Stomach (tissue), 9 donors: Measurements from ENCODE around the gene BCAN. TPM values are rescaled to one million over a fixed set of nuclear protein-coding genes. Genes with fewer than 3 reads are reported as not detected.
A peak's percentile ranks its signal among the peaks of the same experiment; 100 is the strongest.

Source experiments
- DNase-seq, 2 donors: peaks; one replicate each; pipeline versions ENCODE4 v3.0.0 to v3.0.0-alpha.2; 2013 to 2019
- H3K27ac ChIP-seq, 5 donors: fragments of 200-600 bp in 4 of 5; sonication (generic) in 4 of 5; one replicate each; pipeline ENCODE4 v1.5.1; 2013 to 2019; ENCODE audit warnings: mild to moderate bottlenecking in 1 of 5, moderate library complexity in 1 of 5
- H3K27me3 ChIP-seq, 3 donors: fragments of 200-600 bp; sonication (generic); one replicate each; pipeline ENCODE4 v1.5.1; 2017 to 2019; ENCODE audit warnings: mixed run types in 1 of 3
- H3K36me3 ChIP-seq, 4 donors: fragments of 200-600 bp; sonication (generic); 1 replicate in 3 of 4; 2 replicates in 1 of 4; pipeline ENCODE4 v1.5.1; 2016 to 2019
- H3K4me1 ChIP-seq, 4 donors: fragments of 200-600 bp; sonication (generic); one replicate each; pipeline ENCODE4 v1.5.1; 2016 to 2019
- H3K4me3 ChIP-seq, 4 donors: fragments of 200-600 bp; sonication (generic) in 3 of 4; one replicate each; pipeline ENCODE4 v1.5.1; 2016 to 2019; ENCODE audit warnings: mild to moderate bottlenecking in 1 of 4
- H3K9me3 ChIP-seq, 4 donors: fragments of 200-600 bp; sonication (generic); one replicate each; pipeline ENCODE4 v1.5.1; 2016 to 2019
- EP300 ChIP-seq: sonication (generic); formaldehyde crosslinking; IDR thresholded peaks from one replicate; pipeline ENCODE4 v1.6.1; 2017; ENCODE audit warnings: antibody characterized with exemption
- POLR2A ChIP-seq, 4 donors: fragments of 450-650 bp; IDR thresholded peaks; one replicate each; pipeline ENCODE4 v1.6.1; 2016; ENCODE audit warnings: antibody characterized with exemption in 4 of 4, control low read depth in 2 of 4, mild to moderate bottlenecking in 1 of 4, moderate library complexity in 1 of 4
- POLR2AphosphoS5 ChIP-seq, 3 donors: sonication (generic); formaldehyde crosslinking; IDR thresholded peaks; one replicate each; pipeline ENCODE4 v1.6.1; 2016; ENCODE audit warnings: antibody characterized with exemption in 3 of 3
- WGBS, 5 donors: extraction: QIAGEN DNeasy Blood & Tissue Kit in 3 of 5; methylation state at CpG; one replicate each; pipeline versions ENCODE4 v1.1.5 to v1.1.7; 2013 to 2018; 5-methylcytosine and 5-hydroxymethylcytosine counted together
- intact Hi-C: fragments of 100-400 bp; cut with DNase I; formaldehyde crosslinking; loops from one replicate; pipeline ENCODE4 v1.15.1; 2023; ENCODE audit warnings: low total_unique reads
- polyA plus RNA-seq, 3 donors: library from polyadenylated mRNA; stranded (reverse); fragments of 200-250 nt; gene quantifications; one replicate each; pipeline ENCODE4 v1.2.3, GENCODE V29; 2013
- total RNA-seq, 5 donors: library from RNA; depleted of rRNA; stranded (reverse); fragments of >200 nt; gene quantifications; one replicate each; pipeline versions ENCODE4 v1.1.0 to v1.2.3, GENCODE V29; 2014 to 2016
- TF ChIP-seq, protein P1 (sequence below), 7 experiments: fragments of 450-650 bp in 4 of 7; fragments of 200-600 bp in 3 of 7; sonication (generic) in 3 of 7; IDR thresholded peaks; one replicate each; pipeline ENCODE4 v1.5.1; 2016 to 2019; ENCODE audit warnings: antibody characterized with exemption in 7 of 7, control low read depth in 2 of 7, mild to moderate bottlenecking in 1 of 7
- donor health status: healthy with polysubstance abuse.
- donor health status: Bipolar disorder and iron deficiency.
- donor health status: healthy.

The BCAN gene
- total and polyA plus RNA-seq, 8 donors = 0.05 to 39.7 (median 5.7) TPM; not detected in 5

DNA sequence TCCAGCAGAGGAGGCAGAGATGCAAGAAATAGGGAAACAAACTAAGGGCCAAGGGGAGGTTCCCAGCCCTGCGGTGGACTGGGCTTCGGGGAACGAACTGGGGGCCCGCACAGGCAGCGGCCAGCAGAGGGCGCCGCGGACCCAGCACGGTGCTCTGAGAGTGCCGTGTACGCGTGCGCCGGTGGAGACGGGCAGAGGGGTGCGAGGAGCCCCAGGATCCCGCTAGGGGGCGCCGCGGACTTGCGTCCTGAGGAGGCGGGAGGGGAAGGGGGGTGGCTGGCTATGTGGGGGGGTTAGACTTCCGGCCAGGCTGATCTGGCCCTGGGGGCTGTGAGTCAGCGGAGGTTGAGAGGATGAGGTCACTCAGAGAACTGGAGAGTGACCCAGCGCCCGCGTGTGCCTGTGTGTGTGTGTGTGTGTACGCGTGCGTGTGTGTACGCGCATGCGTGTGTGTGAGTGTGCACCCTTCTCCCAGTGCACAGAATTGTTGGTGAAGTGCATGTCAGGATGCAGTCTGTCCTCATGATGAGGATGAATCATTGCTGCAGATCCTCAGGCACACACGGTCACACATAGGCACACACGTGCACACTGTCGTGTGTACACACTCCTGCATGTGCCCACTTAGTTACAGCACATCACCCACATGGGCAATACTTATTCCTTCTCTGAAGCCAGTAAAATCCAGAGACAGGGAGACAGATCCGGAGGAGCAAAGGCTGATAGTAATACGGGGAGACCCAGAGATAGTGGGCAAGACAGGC lies 18.3 kb downstream of the BCAN start:
- no peaks in the 10 kb centered on the region for H3K36me3 ChIP-seq
- intact Hi-C loops = no loop called here
- no peaks in the 10 kb centered on the region for H3K9me3 ChIP-seq
- TF ChIP-seq, protein P1, sequence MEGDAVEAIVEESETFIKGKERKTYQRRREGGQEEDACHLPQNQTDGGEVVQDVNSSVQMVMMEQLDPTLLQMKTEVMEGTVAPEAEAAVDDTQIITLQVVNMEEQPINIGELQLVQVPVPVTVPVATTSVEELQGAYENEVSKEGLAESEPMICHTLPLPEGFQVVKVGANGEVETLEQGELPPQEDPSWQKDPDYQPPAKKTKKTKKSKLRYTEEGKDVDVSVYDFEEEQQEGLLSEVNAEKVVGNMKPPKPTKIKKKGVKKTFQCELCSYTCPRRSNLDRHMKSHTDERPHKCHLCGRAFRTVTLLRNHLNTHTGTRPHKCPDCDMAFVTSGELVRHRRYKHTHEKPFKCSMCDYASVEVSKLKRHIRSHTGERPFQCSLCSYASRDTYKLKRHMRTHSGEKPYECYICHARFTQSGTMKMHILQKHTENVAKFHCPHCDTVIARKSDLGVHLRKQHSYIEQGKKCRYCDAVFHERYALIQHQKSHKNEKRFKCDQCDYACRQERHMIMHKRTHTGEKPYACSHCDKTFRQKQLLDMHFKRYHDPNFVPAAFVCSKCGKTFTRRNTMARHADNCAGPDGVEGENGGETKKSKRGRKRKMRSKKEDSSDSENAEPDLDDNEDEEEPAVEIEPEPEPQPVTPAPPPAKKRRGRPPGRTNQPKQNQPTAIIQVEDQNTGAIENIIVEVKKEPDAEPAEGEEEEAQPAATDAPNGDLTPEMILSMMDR (IDR thresholded peaks at IDR 0.05) = peak in 6 of 7 experiments; percentile 47 to 100 (median 96)
- TF ChIP-seq POLR2A (IDR thresholded peaks at IDR 0.05) (no peak), EP300 (no peak), POLR2AphosphoS5 (IDR thresholded peaks at IDR 0.05) (peak in 1 of 3 donors; percentile 51)
- H3K27ac ChIP-seq = peak overlapping the region; percentile 61 to 88 (median 82)
- H3K27me3 ChIP-seq = peaks cover 0 to 40% (median 16%) of the 10 kb centered on the region in 3 donors
- peak; percentile 92 to 98 for DNase-seq
- peaks cover 61 to 90% (median 84%) of the 10 kb centered on the region in 4 donors for H3K4me1 ChIP-seq
- WGBS, 5 donors = 8 to 15% (median 13%) methylated on average over 35 to 38 of the region's 38 CpGs
- peak overlapping the region; percentile 10 to 38 (median 21) for H3K4me3 ChIP-seq

DNA sequence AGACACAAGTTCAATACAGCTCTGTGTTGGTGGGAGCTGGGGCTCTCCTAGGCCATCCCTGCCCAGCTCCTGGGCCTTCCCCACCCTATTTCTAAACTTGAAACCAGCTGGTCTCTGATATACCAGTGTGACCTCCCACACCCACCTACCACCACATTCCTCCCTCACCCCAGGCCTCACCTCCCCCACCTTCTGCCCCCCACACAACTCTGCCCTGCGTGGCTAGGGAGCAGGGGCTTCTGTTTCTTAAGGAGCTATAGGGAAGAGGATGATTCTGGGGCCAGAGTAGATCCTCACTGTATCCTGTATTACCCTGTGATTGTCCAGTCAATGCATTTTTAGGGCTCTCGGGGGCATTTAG lies 18.8 kb downstream of the BCAN start:
- H3K27me3 ChIP-seq = peaks cover 0 to 35% (median 16%) of the 10 kb centered on the region in 3 donors
- H3K27ac ChIP-seq = peak overlapping the region; percentile 61 to 88 (median 82)
- no peaks in the 10 kb centered on the region for H3K36me3 ChIP-seq
- 50 to 73% (median 57%) methylated on average over 2 of the region's 2 CpGs for WGBS, 5 donors
- intact Hi-C loops = no loop called here
- TF ChIP-seq EP300 (no peak), POLR2A (IDR thresholded peaks at IDR 0.05) (no peak), POLR2AphosphoS5 (IDR thresholded peaks at IDR 0.05) (no peak)
- TF ChIP-seq, protein P1 (IDR thresholded peaks at IDR 0.05) = no peak
- H3K9me3 ChIP-seq = no peaks in the 10 kb centered on the region
- H3K4me1 ChIP-seq = peaks cover 65 to 95% (median 87%) of the 10 kb centered on the region in 4 donors
- peak in 1 of 2 donors; percentile 26 for DNase-seq
- peak overlapping the region; percentile 17 to 38 (median 26) for H3K4me3 ChIP-seq

DNA sequence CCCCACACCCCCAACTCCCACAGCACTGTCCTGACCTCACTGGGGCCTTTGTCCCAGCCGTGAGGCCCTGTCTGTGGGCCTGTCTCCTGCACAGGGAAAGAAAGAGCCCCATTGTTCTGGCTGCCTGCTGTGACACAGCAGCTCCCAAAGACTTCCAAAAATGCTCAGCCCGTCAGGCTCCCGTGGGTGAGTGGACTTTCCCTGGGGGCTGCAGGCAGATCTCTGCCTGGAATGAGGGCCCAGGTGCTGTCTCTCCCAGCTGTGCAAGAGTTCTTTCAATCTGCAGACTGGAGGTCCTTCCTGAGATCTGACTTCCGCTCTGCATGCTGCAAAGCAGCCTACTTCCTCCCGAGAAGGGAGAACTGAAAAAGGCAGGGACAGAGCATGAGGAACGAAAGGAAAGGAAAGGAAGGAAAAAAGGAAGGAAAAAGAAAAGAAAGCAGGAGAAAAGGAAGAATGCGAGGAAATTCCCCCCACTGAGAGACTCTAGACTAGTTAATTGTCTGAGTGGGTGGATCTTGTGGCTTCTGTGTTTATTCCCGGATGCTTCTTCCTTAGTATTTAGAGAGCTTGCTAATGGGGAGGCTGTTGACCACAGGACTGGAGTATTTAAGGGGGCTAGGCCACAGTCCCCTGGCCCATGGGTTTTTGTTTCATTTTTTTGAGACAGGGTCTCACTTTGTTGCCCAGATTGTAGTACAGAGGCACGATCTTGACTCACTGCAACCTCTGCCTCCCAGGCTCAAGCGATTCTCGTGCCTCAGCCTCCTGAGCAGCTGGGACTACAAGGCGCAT lies 20.3 kb downstream of the BCAN start:
- H3K9me3 ChIP-seq = no peaks in the 10 kb centered on the region
- peak overlapping the region; percentile 25 to 88 (median 82) for H3K27ac ChIP-seq
- H3K36me3 ChIP-seq = no peaks in the 10 kb centered on the region
- peaks cover 59 to 92% (median 80%) of the 10 kb centered on the region in 4 donors for H3K4me1 ChIP-seq
- intact Hi-C loops = no loop called here
- no peak overlapping the region for H3K4me3 ChIP-seq
- DNase-seq = peak in 1 of 2 donors; percentile 52
- WGBS, 5 donors = 47 to 74% (median 64%) methylated on average over 12 of the region's 12 CpGs
- TF ChIP-seq POLR2A (IDR thresholded peaks at IDR 0.05) = no peak
- H3K27me3 ChIP-seq = peaks cover 0 to 20% (median 5%) of the 10 kb centered on the region in 3 donors

DNA sequence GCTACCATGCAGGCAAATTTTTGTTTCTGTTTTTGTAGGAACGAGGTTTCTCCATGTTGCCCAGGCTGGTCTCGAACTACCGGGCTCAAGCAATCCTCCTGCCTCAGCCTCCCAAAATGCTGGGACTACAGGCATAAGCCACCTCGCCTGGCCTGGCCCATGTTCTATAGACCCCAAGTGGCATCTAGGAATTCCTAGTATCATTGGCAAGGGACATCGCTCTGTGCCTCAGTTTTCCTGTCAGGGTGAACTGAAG lies 20.8 kb downstream of the BCAN start:
- peaks cover 54 to 92% (median 79%) of the 10 kb centered on the region in 4 donors for H3K4me1 ChIP-seq
- WGBS, 5 donors = 75 to 93% (median 88%) methylated on average over 5 of the region's 5 CpGs
- peak overlapping the region; percentile 20 to 88 (median 82) for H3K27ac ChIP-seq
- no peak overlapping the region for H3K4me3 ChIP-seq
- no peak for DNase-seq
- H3K27me3 ChIP-seq = peaks cover 0 to 15% (median 2%) of the 10 kb centered on the region in 3 donors
- H3K9me3 ChIP-seq = no peaks in the 10 kb centered on the region
- H3K36me3 ChIP-seq = no peaks in the 10 kb centered on the region
- TF ChIP-seq POLR2A (IDR thresholded peaks at IDR 0.05) (no peak), EP300 (no peak), POLR2AphosphoS5 (IDR thresholded peaks at IDR 0.05) (no peak)
- TF ChIP-seq, protein P1 (IDR thresholded peaks at IDR 0.05) = no peak
- intact Hi-C loops = no loop called here
